Measurements from ENCODE around the gene FECH.

FECH gene

DNA sequence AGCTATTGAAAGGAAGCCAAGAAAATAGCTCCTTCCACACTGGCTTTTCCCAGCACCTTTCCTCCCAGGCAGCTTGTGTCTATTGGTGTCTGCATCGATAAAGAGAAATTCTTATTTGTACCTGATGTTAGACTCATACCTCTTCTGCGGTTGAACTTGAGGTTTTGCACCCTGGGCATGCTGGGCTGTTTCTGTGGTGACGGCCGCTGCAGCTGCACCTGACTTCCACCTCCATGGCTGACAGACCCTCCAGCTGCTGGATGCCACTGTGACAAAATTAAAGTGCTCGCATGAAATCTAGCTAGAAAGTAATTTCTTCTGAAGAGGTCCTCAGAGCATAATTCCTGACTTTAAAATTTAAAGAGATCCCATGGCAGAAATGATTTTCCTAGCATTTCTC, 6.6 kb downstream of the FECH start:
- DNase-seq = no peak

DNA sequence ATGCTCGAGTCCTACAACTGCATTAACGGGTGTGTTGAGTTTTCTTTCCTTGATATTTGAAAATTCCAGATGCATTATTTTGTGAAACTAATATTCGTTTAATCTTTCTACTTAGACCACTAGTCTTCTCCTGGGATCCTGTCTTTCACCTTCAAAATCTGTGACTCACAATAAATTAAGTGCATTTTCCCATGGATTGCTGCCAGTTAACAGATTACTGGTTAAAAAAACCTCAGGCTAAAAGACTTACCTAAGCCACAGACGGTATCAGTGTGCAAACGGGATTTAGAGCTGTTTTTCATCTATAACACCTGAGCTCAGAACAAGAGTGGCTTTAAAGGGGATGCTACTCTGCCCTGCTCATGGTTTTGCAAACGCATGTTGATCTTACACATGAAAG, 10.2 kb downstream of the FECH start:
- DNase-seq = no peak

DNA sequence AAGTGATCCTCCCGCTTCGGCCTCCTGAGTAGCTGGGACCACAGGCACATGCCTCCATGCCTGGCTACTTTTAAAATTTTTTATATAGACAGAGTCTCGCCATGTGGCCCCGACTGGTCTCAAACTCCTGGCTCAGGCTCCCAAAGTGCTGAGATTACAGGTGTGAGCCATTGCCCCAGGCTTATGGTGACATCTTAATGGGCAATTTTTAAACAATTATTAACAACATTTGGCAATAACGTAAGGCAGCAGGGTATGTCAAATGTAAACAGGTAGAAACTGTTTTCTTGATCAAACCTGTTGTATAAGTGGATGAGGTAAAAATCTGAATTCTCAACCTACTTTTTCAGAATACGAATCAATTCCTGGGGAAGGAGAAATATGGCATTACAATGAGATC, 11.0 kb downstream of the FECH start:
- no peak for DNase-seq

DNA sequence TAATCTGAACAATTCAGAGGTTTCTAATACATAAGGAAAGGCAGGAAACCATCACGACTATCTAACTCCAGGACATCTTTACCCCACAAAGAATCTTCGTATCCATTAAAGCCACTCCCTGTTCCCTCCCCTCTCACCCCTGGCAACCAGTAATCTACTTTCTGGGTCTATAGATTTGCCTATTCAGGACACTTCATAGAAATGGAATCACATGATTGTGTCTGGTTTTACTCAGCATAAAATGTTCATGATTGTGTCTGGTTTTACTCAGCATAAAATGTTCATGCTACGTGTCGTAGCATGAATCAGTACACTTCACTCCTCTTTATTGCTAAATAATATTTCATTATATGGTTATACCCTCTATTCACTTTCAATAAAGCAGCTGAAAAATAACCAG, 11.6 kb downstream of the FECH start:
- no peak for DNase-seq

DNA sequence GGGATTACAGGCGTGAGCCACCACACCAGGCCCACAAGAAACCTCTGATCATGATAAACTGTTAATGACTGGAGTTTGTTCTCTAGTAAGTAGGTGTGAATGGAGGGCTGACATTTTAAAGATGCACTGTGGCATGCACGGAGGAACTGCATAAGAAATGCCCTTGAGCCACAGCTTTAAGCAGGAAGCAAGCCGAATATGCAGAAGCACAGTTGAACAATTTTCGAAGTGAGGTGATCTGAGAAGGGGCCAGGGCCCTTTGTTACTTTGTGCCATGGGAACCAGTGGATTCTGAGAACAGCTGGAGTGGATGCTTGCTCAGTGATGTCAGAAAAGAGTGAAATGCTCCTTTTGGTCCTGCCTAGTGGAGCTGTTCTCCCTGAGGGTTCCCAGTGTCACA, 16.3 kb downstream of the FECH start:
- no peak for DNase-seq

DNA sequence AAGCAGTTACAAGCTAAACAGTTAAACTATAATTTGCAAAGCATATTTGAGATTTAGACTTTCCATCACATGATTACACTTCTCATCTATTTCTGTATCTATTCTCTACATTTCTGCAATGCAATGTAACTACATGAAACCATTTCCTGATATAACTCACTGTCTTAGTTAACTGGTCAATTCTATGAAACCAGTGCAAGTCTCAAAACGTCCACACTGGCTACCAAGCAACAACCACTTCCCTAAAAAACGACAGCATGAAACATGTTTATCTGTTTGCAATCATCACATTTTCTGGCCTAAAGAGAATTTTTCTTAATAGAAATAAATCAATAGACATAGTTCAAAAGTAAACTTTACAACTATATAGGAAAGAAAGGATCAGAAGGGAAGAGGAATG, 17.4 kb downstream of the FECH start:
- DNase-seq = no peak

DNA sequence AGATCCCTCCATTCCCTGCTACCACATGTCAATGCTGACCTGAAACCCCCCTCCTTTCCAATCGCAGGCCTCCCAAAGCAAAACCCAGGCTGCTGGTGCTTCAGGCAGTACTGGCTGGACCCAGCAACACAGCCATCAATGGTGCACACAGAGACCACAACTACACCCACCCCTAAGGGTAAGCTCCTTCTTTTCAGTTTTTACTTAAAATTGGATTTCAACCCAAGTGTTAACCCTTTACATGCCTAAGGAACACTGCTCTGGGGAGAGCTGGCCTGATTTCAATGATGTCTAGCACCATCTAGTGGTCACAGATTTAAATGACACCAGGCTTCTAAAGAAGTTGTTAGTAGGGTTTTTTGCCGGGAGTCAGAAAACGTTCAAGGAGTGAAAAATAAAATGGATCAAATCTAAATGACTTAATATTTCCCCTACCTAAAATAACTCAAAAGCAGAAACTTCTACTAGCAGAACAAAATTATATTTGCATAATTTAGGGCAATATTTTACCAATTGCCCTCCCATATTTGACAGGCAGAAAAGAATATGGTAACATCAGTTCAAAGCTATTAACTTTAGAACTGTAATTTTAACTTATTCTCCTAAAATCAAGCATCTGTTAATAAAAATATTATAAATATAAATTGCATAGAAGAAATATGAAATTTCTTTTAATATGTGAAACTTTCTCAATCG, 24.6 kb downstream of the FECH start:
- peak; percentile 27 for DNase-seq

DNA sequence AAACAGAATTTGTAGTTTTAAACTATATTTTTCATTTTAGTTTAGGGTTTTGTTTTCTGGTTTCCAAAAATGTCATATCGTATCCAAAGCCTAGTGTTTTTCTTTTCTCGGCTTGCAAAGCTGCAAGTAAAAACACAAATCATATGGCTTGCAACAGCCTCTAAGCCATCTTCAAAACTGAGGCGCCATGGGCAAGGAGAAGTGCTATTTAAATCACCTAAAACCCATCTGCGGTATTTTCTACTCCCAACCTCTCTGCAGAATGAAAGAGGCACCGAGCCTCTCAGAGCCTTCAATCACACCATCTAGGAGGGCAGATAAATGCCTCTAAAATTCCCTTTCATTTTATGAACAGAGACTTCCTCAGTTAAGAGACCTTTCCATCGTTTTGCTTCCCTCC, 25.2 kb downstream of the FECH start:
- no peak for DNase-seq

DNA sequence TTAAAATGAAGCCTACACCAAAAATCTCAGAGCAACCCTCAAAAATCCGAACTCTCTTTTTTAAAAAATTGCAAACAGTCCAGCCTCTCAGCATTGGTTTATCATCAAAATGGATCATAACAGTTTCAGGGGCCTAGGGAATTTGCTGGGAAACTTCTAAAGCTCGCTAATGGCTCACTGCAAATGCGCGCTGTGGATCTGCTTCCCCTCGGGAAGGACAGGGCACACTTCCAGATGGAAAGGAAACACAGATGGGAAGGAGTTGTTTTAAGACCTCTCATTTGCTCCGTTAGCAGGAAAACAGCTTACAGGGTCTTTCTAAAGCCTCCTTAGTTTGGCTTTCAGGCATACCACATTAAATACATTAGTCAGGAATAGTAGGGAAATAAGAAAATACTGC, 27.2 kb downstream of the FECH start:
- DNase-seq = no peak

DNA sequence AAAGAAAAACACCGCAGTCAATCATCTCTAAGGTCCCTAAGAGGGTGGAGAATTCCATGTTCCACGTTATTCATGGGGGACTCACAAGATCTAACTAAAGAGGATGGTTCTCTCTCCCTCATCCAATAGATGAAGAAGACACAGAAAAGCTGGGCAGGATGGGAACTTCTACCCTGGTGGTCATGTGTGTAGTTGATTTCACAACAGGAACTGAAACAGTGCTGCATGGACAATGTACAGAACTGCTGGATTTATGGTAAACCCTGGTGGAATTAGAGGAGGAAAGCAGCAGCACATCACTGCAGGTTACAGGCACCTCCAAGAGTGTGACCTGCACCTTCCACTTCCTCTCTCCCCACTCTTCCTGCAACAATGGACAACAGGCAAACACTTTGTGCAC, 31.4 kb downstream of the FECH start:
- DNase-seq = no peak

DNA sequence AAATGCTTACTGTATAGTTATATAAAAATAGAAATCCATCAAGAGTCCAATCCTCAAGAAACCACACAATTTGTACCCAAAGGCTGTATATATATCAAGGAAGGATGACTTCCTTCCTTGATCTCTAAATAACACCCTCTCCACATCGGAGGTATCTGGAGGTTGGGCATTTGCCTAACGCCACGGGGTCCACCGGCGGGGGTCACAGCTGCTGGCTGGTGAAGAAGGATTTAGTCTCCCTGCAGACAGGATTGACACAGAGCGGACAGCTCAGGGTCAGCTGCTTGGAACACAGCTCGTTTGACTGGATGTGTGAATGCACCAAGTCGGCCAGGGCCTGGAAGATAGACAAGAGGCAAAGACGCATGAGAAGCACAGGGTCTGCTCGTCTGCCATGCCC, 36.0 kb downstream of the FECH start:
- DNase-seq = no peak

DNA sequence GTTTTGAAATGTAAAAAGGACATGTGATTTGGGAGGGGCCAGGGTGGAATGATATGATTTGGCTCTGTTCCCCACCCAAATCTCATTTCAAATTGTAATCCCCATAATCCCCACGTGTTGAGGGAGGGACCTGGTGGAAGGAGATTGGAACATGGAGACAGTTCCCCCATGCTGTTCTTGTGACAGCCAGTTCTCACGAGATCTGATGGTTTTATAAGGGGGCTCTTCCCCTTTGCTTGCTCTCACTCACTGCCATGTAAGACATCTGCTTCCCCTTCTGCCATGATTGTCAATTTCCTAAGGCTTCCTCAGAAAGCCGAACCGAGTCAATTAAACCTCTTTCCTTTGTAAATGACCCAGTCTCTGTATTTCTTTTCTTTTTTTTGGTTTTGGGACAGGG, 39.2 kb downstream of the FECH start:
- DNase-seq = no peak

DNA sequence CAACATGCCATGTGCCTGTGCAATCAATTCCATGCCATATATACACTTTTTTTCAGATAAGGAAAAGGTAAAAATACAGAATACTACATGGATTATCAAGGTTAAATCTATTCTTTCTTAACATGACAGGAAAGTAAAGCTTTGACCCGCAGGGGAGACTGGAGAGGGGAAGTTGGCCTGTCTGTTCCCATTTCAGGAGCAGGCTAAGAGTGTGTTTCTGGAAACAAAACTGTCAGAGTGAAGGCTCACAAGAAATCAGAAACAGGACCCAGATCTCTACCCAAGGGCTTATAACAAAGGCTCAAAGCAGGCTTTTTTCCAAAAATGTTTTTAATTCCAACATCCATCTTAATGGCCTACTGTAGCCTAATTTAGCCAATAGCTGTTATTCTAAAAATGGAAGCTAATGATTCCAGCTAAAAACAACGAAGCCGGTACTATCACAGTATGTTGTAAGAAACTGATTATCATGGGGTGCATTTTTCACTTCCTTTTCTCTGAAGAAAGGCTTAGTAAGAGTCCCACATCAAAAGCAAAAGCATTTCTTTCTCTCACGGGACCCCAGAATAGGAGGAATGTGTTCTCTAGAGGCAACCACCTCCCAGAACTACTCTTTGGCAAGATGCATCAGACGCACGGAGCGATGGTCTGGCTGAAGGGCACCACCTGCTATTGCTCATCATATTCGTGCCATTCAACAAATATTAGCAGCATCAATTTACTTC, 41.4 kb downstream of the FECH start:
- no peak for DNase-seq

DNA sequence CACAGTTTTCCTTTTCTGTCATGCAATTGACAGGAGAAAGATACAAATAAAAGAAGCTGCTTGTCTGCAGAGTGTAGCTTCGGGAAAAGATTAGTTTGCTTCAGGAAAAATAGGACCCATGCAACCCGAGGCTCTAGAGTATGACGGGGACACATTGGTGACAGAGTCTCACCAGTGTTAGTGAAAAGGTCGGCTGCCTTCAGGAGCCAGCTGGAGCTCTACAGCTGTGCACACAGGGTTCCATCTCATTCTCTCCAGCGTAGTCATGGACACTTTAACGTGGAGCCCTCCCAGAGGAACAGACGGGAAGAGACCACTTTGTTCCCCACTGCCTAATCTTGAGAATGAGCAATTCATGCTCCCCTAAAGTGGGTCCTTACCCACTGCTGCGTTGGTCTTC, 42.9 kb downstream of the FECH start:
- no peak for DNase-seq

DNA sequence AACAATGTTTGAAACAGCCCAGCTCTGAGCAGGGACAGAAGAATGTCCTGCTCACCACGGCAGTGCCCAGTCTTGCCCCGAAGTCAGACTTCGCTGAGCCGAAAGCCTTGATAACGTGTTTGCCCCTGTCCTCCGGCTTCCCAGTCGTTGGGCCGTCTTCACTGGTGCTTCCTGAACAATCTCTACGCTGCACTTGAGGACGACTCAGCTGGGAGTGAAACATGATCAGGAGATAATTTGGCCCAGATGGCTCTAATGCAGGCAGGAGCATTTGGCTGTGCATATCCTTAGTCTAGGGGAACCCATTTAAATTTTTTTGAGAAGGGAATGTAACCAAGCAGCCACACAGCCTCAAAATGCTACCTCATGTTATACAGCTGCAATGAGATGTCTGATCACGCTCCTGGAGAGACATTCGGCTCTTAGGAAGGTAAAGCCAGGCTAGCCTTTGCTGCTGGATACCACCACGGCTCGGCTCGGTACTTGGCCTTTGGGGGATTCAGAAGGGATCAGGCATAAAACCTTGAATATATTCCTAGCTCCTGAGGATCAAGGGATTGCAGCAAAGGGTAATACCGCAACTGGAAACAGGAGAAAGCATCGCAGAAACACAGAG, 43.6 kb downstream of the FECH start:
- no peak for DNase-seq

DNA sequence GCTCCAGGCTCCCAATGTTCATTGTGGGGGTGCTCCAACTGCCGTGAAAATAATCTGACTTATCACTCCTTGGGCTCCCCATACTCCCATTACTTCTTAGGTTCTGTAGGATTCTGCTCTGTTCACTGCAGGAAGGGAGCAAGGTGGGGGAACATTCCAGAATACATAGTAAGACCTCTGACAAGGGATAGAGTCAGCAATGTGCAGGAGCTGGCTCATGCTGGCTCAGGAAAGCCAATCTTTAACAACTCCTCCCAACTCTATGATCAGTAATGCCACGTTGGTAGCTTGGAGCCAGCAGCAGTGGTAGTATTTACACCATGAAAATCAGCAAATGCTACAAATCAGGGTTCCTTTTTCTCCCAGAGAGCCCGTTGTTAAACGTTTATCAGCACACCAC, 44.4 kb downstream of the FECH start:
- no peak for DNase-seq

DNA sequence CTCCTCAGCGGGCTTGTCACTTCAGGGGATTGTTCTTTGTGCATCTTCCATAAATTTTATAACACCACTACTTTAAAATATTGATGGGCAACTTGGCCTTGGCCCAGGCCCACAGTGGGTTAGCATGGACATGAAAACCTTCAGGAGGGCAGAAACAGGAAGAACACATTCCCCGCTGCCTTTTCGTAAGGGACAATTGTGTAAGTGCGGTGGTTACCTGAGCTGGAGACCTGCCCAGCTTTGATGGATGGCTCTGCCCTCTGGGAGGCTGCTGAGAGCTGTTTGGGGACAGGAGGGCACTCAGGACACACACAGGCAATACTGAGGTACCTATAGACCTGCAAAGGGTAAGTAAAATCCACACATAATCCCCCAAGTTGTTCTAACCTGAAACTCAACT, 46.8 kb downstream of the FECH start:
- no peak for DNase-seq

DNA sequence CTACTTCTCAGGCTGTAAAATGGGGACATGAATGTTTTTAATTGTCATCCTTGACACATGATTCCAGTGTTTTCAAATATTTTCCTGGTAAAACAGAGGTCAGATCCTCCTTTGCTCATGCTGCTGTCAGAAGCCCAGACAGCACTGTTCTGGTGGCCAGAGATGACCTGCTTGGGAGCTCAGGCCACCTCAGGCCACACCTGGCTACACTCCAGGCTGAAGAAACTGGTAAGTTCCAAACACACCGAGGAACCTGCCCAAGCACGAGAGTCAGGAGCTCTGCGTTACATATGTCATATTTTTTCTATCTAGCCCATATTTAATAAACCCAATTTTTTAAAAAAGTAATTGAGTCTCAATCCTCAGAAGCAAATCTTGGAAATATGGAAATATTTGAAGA, 47.9 kb downstream of the FECH start:
- DNase-seq = no peak

DNA sequence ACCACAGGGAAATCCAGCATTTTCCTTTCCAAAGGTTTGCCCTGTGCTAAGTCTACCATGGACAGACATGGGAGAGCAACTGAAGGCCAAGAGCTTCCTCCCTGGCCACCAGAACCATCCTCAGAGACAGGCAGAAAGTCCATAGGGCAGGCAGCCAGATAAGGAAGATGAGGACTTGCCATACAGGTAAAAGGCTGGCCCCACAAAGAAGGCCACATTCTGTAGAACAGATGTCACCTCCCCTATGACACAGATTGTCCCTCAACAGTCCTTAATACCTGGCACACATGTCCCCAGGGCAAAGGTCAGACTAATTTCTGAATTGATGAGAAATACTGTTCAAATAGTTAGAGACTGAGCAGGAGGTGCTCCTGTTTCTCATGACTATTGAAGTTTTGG, 52.0 kb downstream of the FECH start:
- no peak for DNase-seq

DNA sequence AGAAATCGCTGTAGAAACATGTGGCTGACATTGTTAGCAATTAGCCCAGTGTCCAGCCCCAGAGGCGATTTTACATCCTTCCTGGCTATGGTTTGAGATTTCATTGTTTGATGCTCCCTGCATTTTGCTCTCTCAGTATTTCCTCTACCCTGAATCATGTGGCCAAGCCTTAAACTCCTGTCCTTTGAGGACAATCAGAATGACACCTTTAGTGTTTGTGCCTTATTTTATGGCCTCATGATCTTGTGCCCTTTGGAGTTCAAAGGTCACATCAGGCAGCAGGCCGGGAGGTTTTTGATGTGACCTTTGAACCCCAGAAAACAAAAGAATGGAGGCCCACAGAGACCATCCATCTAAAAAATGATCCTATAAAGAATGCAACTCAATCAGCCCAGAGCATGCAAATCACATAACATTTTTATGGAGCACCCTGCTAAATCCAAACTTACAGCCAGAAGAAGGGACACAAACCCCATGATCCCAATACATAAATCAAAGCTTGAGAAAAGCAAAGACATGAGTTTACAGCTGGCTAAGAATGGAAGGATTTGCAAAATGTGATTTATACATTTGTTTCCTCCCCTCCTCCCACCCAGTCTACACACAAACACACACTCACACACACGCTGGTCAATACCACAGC, 52.5 kb downstream of the FECH start:
- DNase-seq = no peak

DNA sequence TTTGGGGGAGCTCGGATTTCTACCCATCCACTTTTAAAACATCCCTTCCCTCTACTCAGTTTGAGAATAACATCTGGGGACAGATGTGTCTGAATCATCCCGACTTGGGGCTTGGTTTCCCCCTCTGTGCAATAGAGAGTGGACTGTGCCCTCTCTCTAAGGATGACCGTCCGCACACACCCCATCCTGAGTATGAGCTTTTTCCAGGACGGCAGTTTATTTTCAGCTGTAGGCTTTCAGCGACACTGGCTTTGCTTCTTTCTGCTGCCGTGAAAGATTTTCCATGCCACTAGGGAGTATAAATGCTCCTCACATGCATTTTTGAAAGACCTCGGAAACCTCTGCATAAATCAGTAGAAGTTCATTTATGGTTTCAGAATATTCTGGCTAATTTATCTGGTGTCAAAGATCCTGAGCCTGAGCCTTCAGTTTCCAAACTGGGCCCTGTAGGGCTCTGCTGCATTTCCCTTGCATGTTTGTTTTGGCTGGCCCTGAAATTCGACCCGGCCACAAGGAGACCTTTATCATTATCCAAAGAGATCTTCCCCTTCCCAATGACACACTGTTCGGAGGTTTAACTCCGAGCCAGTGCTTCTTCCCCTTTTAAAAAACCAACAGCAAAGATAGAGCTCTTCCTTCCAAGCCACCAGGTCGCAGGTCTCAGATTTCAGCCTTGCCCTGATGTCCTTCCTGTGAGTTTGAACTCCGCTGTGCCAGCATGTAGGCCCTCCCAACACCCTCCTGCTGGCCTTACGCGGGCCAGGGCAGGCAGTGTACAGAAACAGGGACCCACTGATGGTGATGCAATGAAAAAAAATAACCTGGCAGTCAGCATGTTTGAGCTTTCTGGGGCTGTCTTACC, 53.3 kb downstream of the FECH start:
- no peak for DNase-seq

DNA sequence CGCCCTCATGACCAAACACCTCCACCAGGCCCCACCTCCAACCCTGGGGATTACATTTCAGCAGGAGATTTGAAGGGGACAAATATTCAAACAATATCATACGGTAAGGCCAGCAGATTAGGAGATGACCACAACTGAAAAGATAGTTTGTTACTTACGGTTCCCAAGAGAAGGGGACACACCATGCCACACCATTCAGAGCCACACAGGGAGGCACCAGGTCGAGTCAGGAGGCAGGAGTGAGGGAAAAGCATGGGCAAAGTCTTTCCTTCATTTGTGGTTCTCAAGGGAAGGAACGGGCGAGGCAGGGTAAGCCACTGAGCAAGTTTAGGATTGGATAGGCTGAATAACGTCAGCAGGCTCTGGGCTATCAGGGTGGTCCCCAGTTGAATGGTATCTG, 57.4 kb downstream of the FECH start:
- no peak for DNase-seq

All from CD4-positive, alpha-beta T cell treated with Interleukin-6 for 4 hours (primary cell).